Right lobe of liver (tissue), 6 donors: Measurements from ENCODE around the gene GPBP1L1. TPM values are rescaled to one million over a fixed set of nuclear protein-coding genes. Genes with fewer than 3 reads are reported as not detected.
"Not testable (repeated sequence)": the region's sequence is repeated elsewhere in the genome, so short reads cannot be mapped to it uniquely, and the experiment has no call there.

ENCODE experiments used
- ATAC-seq, 4 donors: fragments of 200-7000 bp; cut with Tn5 transposase; one replicate each; pipeline ENCODE4 v1.9.1; 2020; ENCODE audit warnings: mild to moderate bottlenecking in 4 of 4, moderate library complexity in 4 of 4
- DNase-seq, 3 donors: peaks; one replicate each; pipeline ENCODE4 v3.0.0-alpha.2; 2020
- H3K27ac ChIP-seq, 3 donors: fragments of 200-600 bp; one replicate each; pipeline ENCODE4 v1.8.0; 2022
- H3K27me3 ChIP-seq, 2 donors: fragments of 200-600 bp; one replicate each; pipeline ENCODE4 v1.8.0; 2022
- H3K36me3 ChIP-seq, 4 donors: fragments of 200-600 bp; sonication (generic) in 1 of 4; one replicate each; pipeline versions ENCODE4 v1.5.1 to v1.8.0; 2017 to 2022; ENCODE audit warnings: control low read depth in 1 of 4
- H3K4me1 ChIP-seq, 4 donors: fragments of 200-600 bp; sonication (generic) in 1 of 4; one replicate each; pipeline versions ENCODE4 v1.5.1 to v1.8.0; 2017 to 2022; ENCODE audit warnings: control low read depth in 1 of 4
- H3K4me3 ChIP-seq, 3 donors: fragments of 200-600 bp; one replicate each; pipeline ENCODE4 v1.8.0; 2022
- H3K9me3 ChIP-seq, 4 donors: fragments of 200-600 bp; sonication (generic) in 1 of 4; one replicate each; pipeline versions ENCODE4 v1.5.1 to v1.8.0; 2017 to 2022; ENCODE audit warnings: control low read depth in 1 of 4
- CTCF ChIP-seq, 4 donors: fragments of 200-600 bp in 3 of 4; fragments of 450-650 bp in 1 of 4; IDR thresholded peaks; one replicate each; pipeline versions ENCODE4 v1.5.1 to v1.8.0; 2016 to 2022; ENCODE audit warnings: antibody characterized with exemption in 4 of 4, mild to moderate bottlenecking in 2 of 4
- POLR2A ChIP-seq: fragments of 450-650 bp; IDR thresholded peaks from one replicate; pipeline ENCODE4 v1.6.1; 2017; ENCODE audit warnings: antibody characterized with exemption, mild to moderate bottlenecking
- WGBS: methylation state at CpG from one replicate; pipeline ENCODE4 v1.1.6; 2018; ENCODE audit warnings: low coverage, low lambda C conversion rate; ENCODE audit not compliant: insufficient coverage; ENCODE audit errors: missing lambda C conversion rate; 5-methylcytosine and 5-hydroxymethylcytosine counted together
- intact Hi-C, 2 donors: fragments of 100-400 bp; cut with DNase I; formaldehyde crosslinking; loops; one replicate each; pipeline versions ENCODE4 v1.11.2 to v1.14.1; 2022
- total RNA-seq, 6 experiments: library from RNA; depleted of rRNA in 2 of 6; stranded (reverse); fragments of >200 nt in 2 of 6; fragmentation: NEBNext Ultra II Directional in 3 of 6; extraction: Animal tissue kit (Norgen Biotek cat#: 25700) in 3 of 6; gene quantifications; one replicate each; pipeline versions ENCODE4 v1.1.0 to v1.2.4, GENCODE V29; 2016 to 2023
- donor health status: DM: no; HTN: yes; CAD: no.
- donor health status: DM: no; HTN: no; CAD: no.
- donor health status: DM: no; HTN: no; CAD: no.
- donor health status: DM: no; HTN: yes; CAD: no.
- donor health status: DM: no; HTN: yes; CAD: no.

GPBP1L1 gene
- total RNA-seq, 6 experiments from 2014 or later, result 51.2 to 80.0 (median 67.3) TPM

DNA sequence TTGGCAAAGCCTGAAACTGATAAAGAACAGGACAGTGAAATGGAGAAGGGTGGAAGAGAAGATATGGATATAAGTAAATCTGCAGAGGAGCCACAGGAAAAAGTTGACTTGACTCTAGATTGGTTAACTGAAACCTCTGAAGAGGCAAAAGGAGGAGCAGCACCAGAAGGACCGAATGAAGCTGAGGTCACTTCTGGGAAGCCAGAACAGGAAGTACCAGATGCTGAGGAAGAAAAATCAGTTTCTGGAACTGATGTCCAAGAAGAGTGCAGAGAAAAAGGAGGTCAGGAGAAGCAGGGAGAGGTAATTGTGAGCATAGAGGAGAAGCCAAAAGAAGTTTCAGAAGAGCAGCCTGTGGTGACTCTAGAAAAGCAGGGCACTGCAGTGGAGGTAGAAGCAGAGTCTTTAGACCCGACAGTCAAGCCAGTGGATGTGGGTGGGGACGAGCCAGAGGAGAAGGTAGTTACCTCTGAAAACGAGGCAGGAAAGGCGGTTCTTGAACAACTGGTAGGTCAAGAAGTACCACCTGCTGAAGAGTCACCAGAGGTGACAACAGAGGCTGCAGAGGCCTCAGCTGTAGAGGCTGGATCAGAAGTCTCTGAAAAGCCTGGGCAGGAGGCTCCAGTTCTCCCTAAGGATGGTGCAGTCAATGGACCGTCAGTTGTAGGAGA, 78.8 kb downstream of the GPBP1L1 start:
- DNase-seq (no peak), ATAC-seq (peak in 2 of 4 donors; percentile 34)
- TF ChIP-seq POLR2A (no peak), CTCF (IDR thresholded peaks at IDR 0.05) (no peak)
- intact Hi-C loops, result no loop called here
- no peak overlapping the region for H3K4me3 ChIP-seq
- no peaks in the 10 kb centered on the region for H3K4me1 ChIP-seq
- H3K9me3 ChIP-seq, result no peaks in the 10 kb centered on the region
- H3K27ac ChIP-seq, result no peak overlapping the region
- H3K36me3 ChIP-seq, result peaks cover 0 to 22% (median 0%) of the 10 kb centered on the region in 4 donors
- 62% methylated on average over 6 of the region's 6 CpGs for WGBS
- H3K27me3 ChIP-seq, result no peaks in the 10 kb centered on the region

DNA sequence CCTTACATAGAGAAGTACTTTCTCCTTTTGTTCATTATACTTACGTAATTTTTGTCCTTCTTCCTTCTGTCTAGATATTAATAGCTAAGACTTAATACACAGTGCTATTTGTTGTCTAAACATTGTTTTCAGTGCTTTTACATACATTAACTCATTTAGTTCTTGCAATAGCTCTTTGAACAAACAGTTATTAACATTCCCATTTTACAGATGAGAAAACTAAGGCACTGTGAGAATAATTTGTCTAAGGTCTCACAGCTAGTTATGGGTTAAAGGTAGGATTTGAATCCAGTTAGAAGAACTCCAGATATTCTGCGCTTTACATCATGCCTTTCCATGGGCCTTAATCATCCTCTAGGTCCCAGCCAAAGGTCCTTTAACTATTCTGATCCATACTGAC, 82.1 kb downstream of the GPBP1L1 start:
- no peak for TF ChIP-seq CTCF (IDR thresholded peaks at IDR 0.05)
- no peak for TF ChIP-seq POLR2A
- Histone ChIP-seq H3K4me1 (no peaks in the 10 kb centered on the region), H3K27ac (no peak overlapping the region), H3K9me3 (no peaks in the 10 kb centered on the region), H3K36me3 (peaks cover 0 to 22% (median 0%) of the 10 kb centered on the region in 4 donors), H3K27me3 (no peaks in the 10 kb centered on the region), H3K4me3 (no peak overlapping the region)
- no peak for ATAC-seq
- DNase-seq, result no peak
- intact Hi-C loops, result no loop called here
- 93% methylated on average over 2 of the region's 2 CpGs for WGBS

DNA sequence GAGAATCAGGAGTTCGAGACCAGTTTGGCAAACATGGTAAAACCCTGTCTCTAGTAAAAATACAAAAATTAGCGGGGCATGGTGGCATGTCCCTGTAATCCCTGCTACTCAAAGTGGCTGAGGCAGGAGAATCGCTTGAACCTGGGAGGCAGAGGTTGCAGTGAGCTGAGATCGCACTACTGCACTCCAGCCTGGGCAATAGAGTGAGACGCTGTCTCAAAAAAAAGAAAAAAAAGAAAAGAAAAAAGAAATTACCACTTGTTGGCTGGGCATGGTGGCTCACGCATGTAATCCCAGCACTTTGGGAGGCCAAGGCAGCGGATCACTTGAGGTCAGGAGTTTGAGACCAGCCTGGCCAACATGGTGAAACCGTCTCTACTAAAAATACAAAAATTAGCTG, 89.6 kb downstream of the GPBP1L1 start:
- H3K36me3 ChIP-seq, result peaks cover 0 to 14% (median 4%) of the 10 kb centered on the region in 4 donors
- H3K27me3 ChIP-seq, H3K9me3 ChIP-seq, H3K27ac ChIP-seq, H3K4me1 ChIP-seq, ATAC-seq, intact Hi-C loops, DNase-seq, H3K4me3 ChIP-seq: not testable (repeated sequence)
- WGBS, result 94% methylated on average over 6 of the region's 8 CpGs

DNA sequence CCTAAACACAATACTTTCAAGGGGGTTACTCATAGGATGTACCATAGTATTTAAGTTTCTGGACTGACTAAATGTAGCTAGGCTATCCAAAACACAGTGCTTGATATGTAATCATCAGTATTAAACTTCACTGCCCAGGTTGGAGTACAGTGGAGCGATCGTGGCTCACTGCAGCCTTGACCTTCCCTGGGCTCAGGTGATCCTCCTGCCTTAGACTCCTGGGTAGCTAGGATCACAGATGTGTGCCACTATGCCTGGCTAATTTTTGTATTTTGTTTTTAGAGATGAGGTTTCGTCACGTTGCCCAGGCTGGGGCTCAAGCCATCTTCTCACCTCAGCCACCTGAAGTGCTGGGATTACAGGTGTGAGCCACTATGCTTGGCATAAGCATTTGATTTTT, 91.9 kb downstream of the GPBP1L1 start:
- H3K4me1 ChIP-seq, result peaks cover 0 to 6% (median 0%) of the 10 kb centered on the region in 4 donors
- peaks cover 0 to 14% (median 4%) of the 10 kb centered on the region in 4 donors for H3K36me3 ChIP-seq
- no peaks in the 10 kb centered on the region for H3K9me3 ChIP-seq
- TF ChIP-seq POLR2A, result no peak
- TF ChIP-seq CTCF (IDR thresholded peaks at IDR 0.05), result no peak
- H3K4me3 ChIP-seq, result no peak overlapping the region
- intact Hi-C loops, result no loop called here
- H3K27ac ChIP-seq, result no peak overlapping the region
- DNase-seq (no peak), ATAC-seq (no peak)
- H3K27me3 ChIP-seq, result no peaks in the 10 kb centered on the region
- 80% methylated on average over 1 of the region's 4 CpGs for WGBS

DNA sequence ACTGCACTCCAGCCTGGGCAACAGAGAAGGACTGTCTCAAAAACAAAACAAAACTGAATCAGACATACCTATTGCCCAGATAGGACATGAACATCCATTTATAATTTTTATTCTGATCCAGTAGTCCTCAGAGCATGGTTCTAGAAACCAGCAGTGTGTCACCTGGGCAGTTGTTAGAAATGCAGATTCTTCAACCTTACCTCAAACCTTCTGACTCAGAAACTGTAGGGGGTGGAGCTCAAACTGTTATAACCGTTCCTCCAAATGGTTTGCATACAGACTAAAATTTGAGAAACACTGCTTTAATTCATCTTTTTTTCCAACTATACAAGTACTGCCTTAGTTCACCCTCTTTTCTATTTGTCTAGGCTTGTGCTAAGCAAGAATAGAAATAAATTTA, 96.5 kb downstream of the GPBP1L1 start:
- Histone ChIP-seq H3K27ac (no peak overlapping the region), H3K4me1 (peaks cover 0 to 15% (median 3%) of the 10 kb centered on the region in 4 donors), H3K36me3 (peaks cover 0 to 14% (median 4%) of the 10 kb centered on the region in 4 donors), H3K9me3 (no peaks in the 10 kb centered on the region), H3K27me3 (no peaks in the 10 kb centered on the region), H3K4me3 (no peak overlapping the region)
- 13% methylated on average over 1 of the region's 1 CpG for WGBS
- ATAC-seq (peak in 3 of 4 donors; percentile 7 to 10 (median 7)), DNase-seq (no peak)
- TF ChIP-seq POLR2A (no peak), CTCF (IDR thresholded peaks at IDR 0.05) (no peak)
- intact Hi-C loops, result no loop called here
